Thymus (tissue), 11 donors: ENCODE results near the gene PLEKHA3. TPM values are rescaled to one million over a fixed set of nuclear protein-coding genes. Genes with fewer than 3 reads are reported as not detected.
A peak's percentile ranks its signal among the peaks of the same experiment; 100 is the strongest.

Source experiments
- DNase-seq, 9 donors: peaks; one replicate each; pipeline ENCODE4 v3.0.0-alpha.2; 2013; ENCODE audit warnings: low spot score in 9 of 9, low read depth in 6 of 9, missing footprints in 1 of 9
- H3K27ac ChIP-seq, 2 donors: one replicate each; pipeline ENCODE4 v1.5.1; 2013; ENCODE audit warnings: control low read depth in 1 of 2, low read depth in 1 of 2, low read length in 1 of 2, mild to moderate bottlenecking in 1 of 2, moderate library complexity in 1 of 2
- H3K27me3 ChIP-seq, 2 donors: one replicate each; pipeline ENCODE4 v1.5.1; 2013; ENCODE audit warnings: low read length in 1 of 2; ENCODE audit not compliant: control insufficient read depth in 2 of 2, insufficient read depth in 1 of 2
- H3K36me3 ChIP-seq, 2 donors: one replicate each; pipeline ENCODE4 v1.5.1; 2013; ENCODE audit warnings: low read length in 1 of 2, mild to moderate bottlenecking in 1 of 2, moderate library complexity in 1 of 2; ENCODE audit not compliant: control insufficient read depth in 2 of 2, insufficient read depth in 2 of 2
- H3K4me1 ChIP-seq, 2 donors: one replicate each; pipeline ENCODE4 v1.5.1; 2013; ENCODE audit warnings: low read length in 2 of 2; ENCODE audit not compliant: control insufficient read depth in 2 of 2, insufficient read depth in 2 of 2
- H3K4me3 ChIP-seq, 2 donors: one replicate each; pipeline ENCODE4 v1.5.1; 2013; ENCODE audit warnings: low read length in 2 of 2, control low read depth in 1 of 2, mild to moderate bottlenecking in 1 of 2
- H3K9me3 ChIP-seq, 2 donors: one replicate each; pipeline ENCODE4 v1.5.1; 2013; ENCODE audit warnings: low read length in 1 of 2, mild to moderate bottlenecking in 1 of 2; ENCODE audit not compliant: control insufficient read depth in 2 of 2, insufficient read depth in 1 of 2
- WGBS: extraction: QIAGEN DNeasy Blood & Tissue Kit; methylation state at CpG from one replicate; pipeline ENCODE4 v1.1.7; 2013; 5-methylcytosine and 5-hydroxymethylcytosine counted together
- polyA plus RNA-seq: library from polyadenylated mRNA; stranded (reverse); fragments of 200-250 nt; gene quantifications from one replicate; pipeline ENCODE4 v1.2.3, GENCODE V29; 2013
- total RNA-seq: library from RNA; stranded (reverse); fragments of 120-200 nt; gene quantifications from one replicate; pipeline ENCODE4 v1.2.4, GENCODE V29; 2013
- donor health status: healthy.

The PLEKHA3 gene
- total and polyA plus RNA-seq, 2 donors: 3.8 to 8.4 TPM

DNA sequence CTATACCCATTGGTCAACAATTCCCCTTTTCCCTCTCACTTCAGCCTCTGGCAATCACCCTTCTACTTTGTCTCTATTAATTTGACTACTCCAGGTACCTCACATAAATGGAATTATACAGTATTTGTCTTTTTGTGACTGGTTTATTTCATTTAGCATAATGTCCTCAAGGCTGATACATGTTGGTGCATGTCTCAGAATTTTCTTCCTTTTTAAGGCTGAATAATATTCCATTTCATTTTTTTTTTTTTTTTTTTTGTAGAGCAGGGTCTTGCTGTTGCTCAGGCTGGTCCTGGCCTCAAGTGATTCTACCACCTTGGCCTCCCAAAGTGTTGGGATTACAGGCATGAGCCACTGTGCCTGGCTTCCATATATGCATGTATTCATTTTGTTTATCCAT, 3.8 kb upstream of the PLEKHA3 start:
- DNase-seq: no peak
- Histone ChIP-seq H3K9me3 (no peaks in the 10 kb centered on the region), H3K36me3 (no peaks in the 10 kb centered on the region), H3K4me1 (peaks cover 7 to 10% of the 10 kb centered on the region in 2 donors), H3K27ac (no peak overlapping the region), H3K4me3 (no peak overlapping the region), H3K27me3 (peaks cover 0 to 2% of the 10 kb centered on the region in 2 donors)

DNA sequence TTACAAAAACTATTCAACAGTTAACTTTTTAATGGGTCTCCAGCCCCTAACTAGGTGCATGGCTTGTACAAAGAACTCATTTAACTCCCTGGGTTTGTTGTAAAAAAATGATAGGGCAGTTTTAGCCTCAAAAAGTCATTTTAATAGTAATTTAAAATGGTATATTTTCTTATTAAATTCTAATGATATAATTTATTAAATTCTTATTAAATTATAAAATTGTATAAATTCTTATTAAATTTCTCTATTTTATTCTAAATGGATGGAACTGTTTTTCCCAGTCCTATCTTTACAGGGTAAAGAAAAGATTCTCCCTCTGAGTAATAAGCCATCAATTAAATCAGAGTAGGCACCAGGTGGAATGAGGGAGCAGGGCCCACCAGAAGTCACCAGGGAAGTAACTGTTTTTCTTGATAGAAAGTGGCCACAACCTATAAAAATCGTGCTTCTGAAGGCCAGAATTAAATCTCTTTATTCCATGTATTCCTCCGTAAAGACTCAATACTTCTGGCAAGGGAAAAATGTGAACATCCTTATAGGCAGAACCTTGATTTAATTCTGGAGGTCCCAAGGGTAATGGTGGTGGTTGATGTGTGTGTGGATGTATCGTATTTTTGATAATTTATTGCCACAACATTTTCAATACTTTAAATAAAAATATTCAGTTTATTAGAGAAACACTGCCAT, 2.7 kb upstream of the PLEKHA3 start:
- WGBS: 12% methylated on average over 3 of the region's 3 CpGs
- H3K9me3 ChIP-seq: no peaks in the 10 kb centered on the region

DNA sequence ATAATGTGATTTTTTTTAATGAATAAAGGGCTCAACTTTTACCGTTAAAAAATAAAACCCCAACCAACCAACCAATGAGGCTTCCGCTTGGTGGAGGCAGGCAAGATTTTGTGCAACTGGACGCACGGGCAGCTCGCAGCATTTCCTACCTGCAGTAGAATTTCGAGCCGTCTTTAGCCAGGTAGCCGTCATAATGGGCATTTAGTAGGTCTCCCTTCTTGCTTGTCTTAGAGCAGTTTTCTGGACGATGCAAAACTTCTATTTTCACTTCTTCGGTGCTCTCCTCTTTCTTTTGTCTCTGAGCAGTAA, 2.2 kb upstream of the PLEKHA3 start:
- DNase-seq: peak in 1 of 9 donors; percentile 34
- peaks cover 0 to 2% of the 10 kb centered on the region in 2 donors for H3K27me3 ChIP-seq
- under 1% methylated on average over 10 of the region's 10 CpGs for WGBS
- no peaks in the 10 kb centered on the region for H3K9me3 ChIP-seq
- H3K36me3 ChIP-seq: no peaks in the 10 kb centered on the region
- peak overlapping the region; percentile 95 for H3K27ac ChIP-seq
- H3K4me3 ChIP-seq: peak overlapping the region; percentile 58 to 71
- H3K4me1 ChIP-seq: peaks cover 17 to 18% of the 10 kb centered on the region in 2 donors

More for the DNA sequence above, 2.7 kb upstream of the PLEKHA3 start:
- Histone ChIP-seq H3K36me3 (no peaks in the 10 kb centered on the region), H3K4me3 (peak overlapping the region; percentile 58 to 71), H3K27me3 (peaks cover 0 to 2% of the 10 kb centered on the region in 2 donors), H3K27ac (peak overlapping the region in 1 of 2 donors; percentile 95), H3K4me1 (peaks cover 14 to 17% of the 10 kb centered on the region in 2 donors)
- DNase-seq: peak in 2 of 9 donors; percentile 8 to 31

DNA sequence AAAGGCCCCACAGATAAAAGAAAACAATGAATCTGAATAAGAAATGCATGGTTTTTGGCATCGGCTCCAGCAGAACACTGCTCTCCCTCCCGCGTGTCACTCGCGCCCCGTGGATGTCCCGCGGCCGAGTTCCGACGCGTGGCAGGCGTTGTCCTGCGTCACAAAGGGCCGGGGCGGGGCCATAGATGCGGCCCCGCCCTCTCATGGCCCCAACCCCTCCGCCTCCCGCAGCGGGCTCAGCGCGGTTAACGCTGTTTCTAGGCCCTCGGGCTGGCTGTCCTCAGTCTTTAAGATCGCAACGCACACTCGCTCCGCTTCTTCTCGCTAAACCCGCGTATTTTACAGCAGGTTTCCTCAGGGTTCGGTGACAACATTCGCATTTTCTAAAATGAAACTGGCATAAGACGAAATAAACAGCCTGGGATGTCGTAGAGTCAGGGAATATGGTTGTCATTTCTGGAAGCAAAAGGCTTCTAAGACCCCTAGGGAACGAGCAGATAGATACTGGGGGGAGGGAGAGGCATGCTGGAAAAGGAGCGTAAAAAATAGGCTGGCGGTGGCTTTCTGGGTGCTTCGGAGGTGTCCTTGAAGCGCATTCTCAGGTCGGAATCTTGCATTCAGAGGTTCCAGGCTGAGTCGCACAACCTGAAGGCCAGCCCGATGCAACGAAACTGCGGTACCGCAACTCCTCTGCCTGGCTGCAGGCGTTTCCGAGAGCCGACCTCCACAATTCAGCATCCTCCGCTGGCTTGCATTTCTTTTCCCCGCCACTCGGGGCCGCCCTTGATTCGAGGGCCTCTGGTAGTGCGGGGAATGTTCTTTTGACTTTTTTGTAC, 1.6 kb upstream of the PLEKHA3 start, which contains the start of gene FKBP7:
Gene FKBP7 (minus strand): TSS at position 162 of the 836 bp plus-strand sequence. CDS start 101 bp downstream, at position 61.
- Histone ChIP-seq H3K9me3 (no peaks in the 10 kb centered on the region), H3K4me3 (peak within 1 kb of the TSS; percentile 58 to 71), H3K27ac (peak within 1 kb of the TSS; percentile 95), H3K36me3 (no peaks in the 10 kb centered on the region), H3K4me1 (peaks cover 17 to 18% of the 10 kb centered on the region in 2 donors), H3K27me3 (peaks cover 0 to 2% of the 10 kb centered on the region in 2 donors)
- under 1% methylated on average over 56 of the region's 56 CpGs for WGBS
- DNase-seq: peak; percentile 66 to 93 (median 77)

DNA sequence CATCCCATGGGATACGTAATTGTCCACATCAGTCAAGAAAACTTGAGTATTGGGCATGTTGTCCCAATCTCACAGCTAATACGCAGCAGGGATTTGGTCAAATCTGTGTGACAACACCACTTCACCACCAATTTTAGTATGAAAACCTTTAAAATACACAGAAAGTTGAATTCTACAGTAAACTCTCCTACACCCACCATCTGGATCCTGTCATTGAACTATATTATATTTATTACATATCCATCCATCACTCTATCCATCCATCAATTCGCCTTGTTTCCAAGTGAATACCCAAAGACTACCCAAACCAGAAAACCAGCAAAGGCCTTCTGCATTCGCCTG, 1.0 kb upstream of the PLEKHA3 start:
- WGBS: 58% methylated on average over 4 of the region's 4 CpGs
- Histone ChIP-seq H3K4me1 (peaks cover 17 to 18% of the 10 kb centered on the region in 2 donors), H3K27me3 (peaks cover 0 to 2% of the 10 kb centered on the region in 2 donors), H3K27ac (peak overlapping the region in 1 of 2 donors; percentile 95), H3K36me3 (no peaks in the 10 kb centered on the region), H3K4me3 (peak overlapping the region; percentile 58 to 71), H3K9me3 (no peaks in the 10 kb centered on the region)
- DNase-seq: peak in 1 of 9 donors; percentile 20

DNA sequence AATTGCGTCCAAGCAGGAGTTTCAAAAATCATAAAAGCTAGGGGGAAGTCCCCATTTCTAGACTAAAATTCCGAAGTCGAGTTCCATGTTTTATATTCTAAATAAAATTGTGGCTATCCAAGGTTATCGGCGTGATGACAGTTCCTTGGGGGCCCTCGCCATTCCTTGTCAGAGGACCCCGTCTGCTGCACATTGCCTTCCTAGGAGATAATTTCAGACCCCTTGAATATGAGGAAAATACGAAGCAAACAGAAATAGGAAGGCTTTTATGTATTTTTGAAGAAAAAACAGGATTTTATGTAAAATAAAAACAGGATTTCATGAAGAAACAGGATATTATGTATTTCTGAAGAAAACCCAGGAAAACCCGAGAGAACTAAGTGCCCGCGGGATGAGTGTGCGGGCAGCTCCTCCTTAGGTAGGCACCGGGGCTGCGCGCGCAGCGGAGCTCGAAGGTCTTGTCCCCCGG, 465 bp upstream of the PLEKHA3 start:
- Histone ChIP-seq H3K27me3 (peaks cover 0 to 2% of the 10 kb centered on the region in 2 donors), H3K36me3 (no peaks in the 10 kb centered on the region), H3K9me3 (no peaks in the 10 kb centered on the region), H3K27ac (peak overlapping the region; percentile 67 to 84), H3K4me1 (peaks cover 17 to 18% of the 10 kb centered on the region in 2 donors), H3K4me3 (peak overlapping the region; percentile 63 to 66)
- peak in 1 of 9 donors; percentile 30 for DNase-seq
- 36% methylated on average over 19 of the region's 19 CpGs for WGBS

DNA sequence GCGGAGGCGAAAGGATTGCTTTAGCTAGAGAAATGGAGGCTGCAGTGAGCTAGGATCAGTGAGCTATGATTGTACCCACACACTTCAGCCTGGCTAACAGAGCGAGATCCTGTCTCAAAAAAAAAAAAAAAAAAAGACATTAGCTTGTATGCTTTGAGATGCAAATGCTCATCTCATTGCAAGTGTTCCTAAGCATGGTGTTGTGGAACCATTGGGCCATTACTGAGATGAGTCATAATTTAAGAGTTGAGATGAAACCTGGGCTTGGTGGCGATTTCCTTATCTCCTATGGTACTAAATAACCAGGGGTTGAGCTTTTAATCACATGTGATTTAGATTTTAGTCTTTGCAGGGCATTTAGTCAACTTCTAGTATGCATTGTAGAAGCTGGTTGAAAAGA, 2.2 kb downstream of the PLEKHA3 start:
- Histone ChIP-seq H3K9me3 (no peaks in the 10 kb centered on the region), H3K4me1 (peaks cover 17 to 18% of the 10 kb centered on the region in 2 donors), H3K36me3 (no peaks in the 10 kb centered on the region), H3K27ac (no peak overlapping the region), H3K4me3 (no peak overlapping the region), H3K27me3 (peaks cover 0 to 2% of the 10 kb centered on the region in 2 donors)
- WGBS: 98% methylated on average over 4 of the region's 4 CpGs
- DNase-seq: no peak

DNA sequence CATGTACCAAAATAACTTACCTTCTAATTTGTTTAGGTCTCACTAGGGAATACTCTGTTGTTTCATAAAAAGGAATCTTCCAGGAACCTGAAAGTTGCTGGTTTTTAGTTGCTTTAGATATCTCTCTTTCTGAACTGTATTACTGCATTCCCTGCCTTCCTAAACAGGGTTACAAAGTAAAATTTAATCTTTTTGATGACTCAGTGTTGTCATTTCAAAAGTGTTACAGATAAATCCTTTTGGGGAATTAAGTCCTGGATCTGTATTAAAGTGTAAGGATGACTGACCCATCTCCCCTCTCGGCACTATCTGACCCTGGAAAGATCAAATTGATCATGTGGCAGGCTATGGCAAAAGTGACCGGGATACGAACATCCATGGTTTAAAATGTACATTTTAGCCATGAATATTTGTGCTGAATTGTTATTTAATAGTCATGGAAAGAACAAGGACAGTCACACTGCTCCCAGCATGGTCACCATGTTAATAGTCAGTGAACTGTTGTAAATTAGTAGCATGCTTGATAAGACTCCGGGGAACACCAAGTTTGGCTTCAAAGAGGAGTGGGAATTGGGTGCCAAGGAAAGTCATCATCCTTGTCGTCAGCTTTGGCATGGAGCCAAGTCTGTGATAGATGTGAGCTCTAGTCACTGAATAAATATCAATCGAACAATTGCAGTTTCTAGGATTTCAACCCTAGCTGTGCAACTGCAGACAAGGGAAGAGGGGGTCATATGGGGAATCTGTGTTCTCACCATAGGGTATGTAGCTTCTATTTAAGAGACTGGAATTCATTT, 4.2 kb downstream of the PLEKHA3 start:
- WGBS: 93% methylated on average over 6 of the region's 6 CpGs
- Histone ChIP-seq H3K4me3 (no peak overlapping the region), H3K27ac (no peak overlapping the region), H3K9me3 (no peaks in the 10 kb centered on the region), H3K4me1 (peaks cover 17% of the 10 kb centered on the region in 2 donors), H3K27me3 (peaks cover 0 to 2% of the 10 kb centered on the region in 2 donors), H3K36me3 (no peaks in the 10 kb centered on the region)
- DNase-seq: no peak
